HUES64 (cell line): ENCODE results near the gene COL5A1.

Experiments
- H3K27ac ChIP-seq: 2 replicates; pipeline ENCODE4 v1.7.0; 2013; ENCODE audit warnings: low read depth, low read length, inconsistent platforms
- H3K27me3 ChIP-seq: 2 replicates; pipeline ENCODE4 v1.6.1; 2013; ENCODE audit warnings: mild to moderate bottlenecking, low read length; ENCODE audit not compliant: insufficient read depth
- H3K36me3 ChIP-seq: 2 replicates; pipeline ENCODE4 v1.6.1; 2013; ENCODE audit warnings: mild to moderate bottlenecking, low read length; ENCODE audit not compliant: insufficient read depth
- H3K4me1 ChIP-seq: 2 replicates; pipeline ENCODE4 v1.6.1; 2013; ENCODE audit warnings: mild to moderate bottlenecking, low read length, moderate library complexity; ENCODE audit not compliant: insufficient read depth
- H3K4me3 ChIP-seq: 2 replicates; pipeline ENCODE4 v1.5.1; 2013; ENCODE audit warnings: mild to moderate bottlenecking, low read length, moderate library complexity
- H3K9ac ChIP-seq: 2 replicates; pipeline ENCODE4 v1.6.1; 2013; ENCODE audit warnings: mild to moderate bottlenecking, low read depth, low read length
- H3K9me3 ChIP-seq: 2 replicates; pipeline ENCODE4 v1.6.1; 2013; ENCODE audit warnings: low read depth, low read length; ENCODE audit not compliant: insufficient read depth
- WGBS: fragments of 150-250, 120-280 bp; methylation state at CpG from one replicate; pipeline ENCODE4 v1.1.7; 2013; ENCODE audit warnings: missing lambda C conversion rate; 5-methylcytosine and 5-hydroxymethylcytosine counted together

The COL5A1 gene

DNA sequence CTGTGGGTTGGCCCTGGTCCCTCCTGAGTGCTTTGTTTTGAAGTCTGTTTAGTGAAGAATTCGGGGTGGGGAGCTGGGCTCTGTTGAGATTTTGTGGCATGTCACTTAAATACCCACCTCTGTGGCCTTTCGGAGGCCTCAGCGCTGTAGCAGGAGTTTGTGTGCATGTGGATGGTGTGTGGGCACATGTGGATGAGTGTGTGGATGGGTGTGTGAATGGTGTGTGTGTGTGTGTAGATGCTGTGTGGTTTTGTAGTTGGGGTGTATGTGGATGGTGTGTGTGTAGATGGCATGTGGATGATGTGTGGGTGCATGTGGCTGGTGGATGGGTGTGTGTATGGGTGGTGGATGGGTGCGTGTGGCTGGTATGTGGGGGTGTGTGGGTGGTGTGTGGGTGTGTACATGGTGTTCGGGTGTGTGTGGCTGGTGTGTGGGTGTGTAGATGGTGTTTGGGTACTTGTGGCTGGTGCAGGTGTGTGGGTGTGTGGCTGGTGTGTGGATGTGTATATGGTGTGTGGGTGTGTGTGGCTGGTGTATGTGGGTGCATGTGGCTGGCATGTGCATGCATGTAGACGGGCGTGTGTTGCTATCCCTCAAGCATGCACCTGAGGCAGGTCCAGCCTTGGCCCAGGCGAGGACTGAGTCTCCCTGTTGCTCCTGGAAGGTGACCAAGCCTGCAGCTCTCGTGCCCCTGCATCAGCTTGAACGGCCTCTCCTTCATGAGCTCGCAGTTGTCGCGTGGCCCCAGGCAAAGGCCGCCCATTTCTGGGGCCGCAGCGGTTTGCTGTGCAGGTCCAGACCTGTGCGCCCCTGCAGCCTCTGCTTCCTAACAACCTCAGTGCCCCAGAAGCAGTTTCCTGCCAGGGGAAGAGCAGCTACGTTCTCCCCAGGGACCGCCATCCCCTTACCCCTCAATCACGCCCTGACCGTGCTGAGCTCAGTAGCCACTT lies 185.0 kb downstream of the COL5A1 start:
- Histone ChIP-seq H3K27me3 (no peaks in the 10 kb centered on the region), H3K27ac (no peak overlapping the region), H3K36me3 (peaks cover 8% of the 10 kb centered on the region; the same call in 1 of the 2 replicates), H3K4me3 (no peak overlapping the region), H3K4me1 (no peaks in the 10 kb centered on the region), H3K9me3 (no peaks in the 10 kb centered on the region), H3K9ac (no peak overlapping the region)
- 92% methylated on average over 21 of the region's 21 CpGs for WGBS

DNA sequence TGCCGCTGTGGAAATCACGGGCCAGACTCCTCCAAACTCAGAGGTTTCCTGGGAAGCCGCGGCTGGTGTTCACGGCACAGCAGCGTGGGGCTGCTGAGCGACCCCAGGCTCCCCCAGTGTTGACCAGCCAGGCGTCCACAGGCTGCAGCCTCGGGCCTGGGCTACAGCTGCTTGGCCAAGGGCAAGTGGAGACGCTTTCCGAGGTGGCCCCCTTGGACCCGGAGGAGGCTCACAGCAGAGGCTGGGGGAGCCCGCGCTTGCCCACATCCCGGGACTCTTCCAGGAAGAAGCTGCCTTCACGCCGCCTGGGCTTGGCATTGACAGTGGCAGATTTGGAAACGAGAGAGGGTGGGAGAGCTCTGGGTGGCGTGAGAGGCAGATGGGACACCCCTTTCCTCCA lies 186.0 kb downstream of the COL5A1 start:
- no peak overlapping the region for H3K27ac ChIP-seq
- no peaks in the 10 kb centered on the region for H3K4me1 ChIP-seq
- peaks cover 8% of the 10 kb centered on the region; the same call in 1 of the 2 replicates for H3K36me3 ChIP-seq
- H3K9me3 ChIP-seq: no peaks in the 10 kb centered on the region
- H3K27me3 ChIP-seq: no peaks in the 10 kb centered on the region
- WGBS: 94% methylated on average over 19 of the region's 19 CpGs
- H3K9ac ChIP-seq: no peak overlapping the region
- H3K4me3 ChIP-seq: no peak overlapping the region

DNA sequence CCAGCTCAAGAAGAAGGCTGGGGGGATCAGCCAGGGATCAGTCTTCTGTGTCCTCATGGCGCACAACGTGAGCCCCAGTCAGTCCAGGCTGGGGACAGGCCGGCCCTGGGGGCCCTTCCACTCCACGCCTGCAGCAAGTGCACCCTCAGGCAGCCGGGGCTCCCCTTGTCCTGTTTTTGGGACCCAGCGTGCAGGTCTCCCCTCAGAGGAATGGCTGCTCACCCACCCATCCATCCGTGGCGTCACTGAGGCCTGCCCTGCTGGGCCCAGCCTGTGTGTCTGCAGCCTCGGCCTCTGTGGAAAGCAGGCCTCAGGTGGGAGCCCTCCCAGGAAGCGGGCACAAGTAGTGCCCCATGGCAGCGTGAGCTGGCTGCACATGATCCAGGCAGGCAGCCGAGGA lies 186.4 kb downstream of the COL5A1 start:
- H3K4me3 ChIP-seq: no peak overlapping the region
- H3K27ac ChIP-seq: no peak overlapping the region
- H3K27me3 ChIP-seq: no peaks in the 10 kb centered on the region
- H3K4me1 ChIP-seq: no peaks in the 10 kb centered on the region
- peaks cover 8% of the 10 kb centered on the region; the same call in 1 of the 2 replicates for H3K36me3 ChIP-seq
- 90% methylated on average over 12 of the region's 12 CpGs for WGBS
- H3K9ac ChIP-seq: no peak overlapping the region
- no peaks in the 10 kb centered on the region for H3K9me3 ChIP-seq

DNA sequence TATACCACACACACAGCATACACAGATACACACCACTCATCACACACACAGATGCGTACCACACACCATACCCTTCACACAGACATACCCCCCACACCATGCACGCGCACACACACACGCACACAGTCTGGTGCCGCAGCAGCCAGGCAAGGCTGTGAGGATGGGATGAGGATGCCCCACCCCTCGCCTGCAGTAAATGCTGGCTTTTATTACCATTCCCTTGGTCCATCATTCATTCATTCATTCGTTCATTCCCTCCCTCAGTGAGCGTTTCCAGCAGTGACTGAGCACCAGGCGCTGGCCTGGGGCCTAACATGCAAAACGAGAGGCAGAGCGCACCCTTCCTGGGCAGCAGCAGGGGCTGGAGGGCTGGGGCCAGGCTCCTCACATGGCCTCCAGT lies 187.3 kb downstream of the COL5A1 start:
- WGBS: 88% methylated on average over 11 of the region's 11 CpGs
- peaks cover 4% of the 10 kb centered on the region; the same call in 1 of the 2 replicates for H3K36me3 ChIP-seq
- H3K27me3 ChIP-seq: no peaks in the 10 kb centered on the region
- H3K9ac ChIP-seq: no peak overlapping the region
- no peaks in the 10 kb centered on the region for H3K9me3 ChIP-seq
- no peak overlapping the region for H3K4me3 ChIP-seq
- no peak overlapping the region for H3K27ac ChIP-seq
- H3K4me1 ChIP-seq: no peaks in the 10 kb centered on the region

DNA sequence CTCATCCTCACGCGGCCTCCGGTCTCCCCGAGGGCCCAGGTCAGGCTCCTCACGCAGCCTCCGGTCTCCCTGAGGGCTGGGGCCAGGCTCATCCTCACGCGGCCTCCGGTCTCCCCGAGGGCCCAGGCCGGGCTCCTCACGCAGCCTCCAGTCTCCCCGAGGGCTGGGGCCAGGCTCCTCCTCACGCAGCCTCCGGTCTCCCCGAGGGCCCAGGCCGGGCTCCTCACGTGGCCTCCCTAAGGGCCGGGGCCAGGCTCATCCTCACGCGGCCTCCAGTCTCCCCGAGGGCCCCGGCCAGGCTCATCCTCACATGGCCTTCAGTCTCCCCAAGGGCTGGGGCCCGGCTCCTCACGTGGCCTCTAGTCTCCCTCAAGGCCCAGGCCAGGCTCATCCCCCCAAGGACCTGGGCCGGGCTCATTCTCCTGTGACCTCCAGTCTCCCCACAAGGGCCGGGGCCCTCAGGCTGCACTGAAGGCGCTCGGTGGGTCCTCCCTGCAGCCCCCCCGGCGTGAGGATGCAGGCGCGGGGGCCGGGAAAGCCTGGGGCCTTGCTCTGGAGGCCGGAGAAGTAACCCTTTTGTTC lies 187.8 kb downstream of the COL5A1 start:
- H3K9ac ChIP-seq: no peak overlapping the region
- no peaks in the 10 kb centered on the region for H3K4me1 ChIP-seq
- no peaks in the 10 kb centered on the region for H3K9me3 ChIP-seq
- 90% methylated on average over 35 of the region's 35 CpGs for WGBS
- no peak overlapping the region for H3K4me3 ChIP-seq
- no peak overlapping the region for H3K27ac ChIP-seq
- no peaks in the 10 kb centered on the region for H3K27me3 ChIP-seq
- peaks cover 4% of the 10 kb centered on the region; the same call in 1 of the 2 replicates for H3K36me3 ChIP-seq

DNA sequence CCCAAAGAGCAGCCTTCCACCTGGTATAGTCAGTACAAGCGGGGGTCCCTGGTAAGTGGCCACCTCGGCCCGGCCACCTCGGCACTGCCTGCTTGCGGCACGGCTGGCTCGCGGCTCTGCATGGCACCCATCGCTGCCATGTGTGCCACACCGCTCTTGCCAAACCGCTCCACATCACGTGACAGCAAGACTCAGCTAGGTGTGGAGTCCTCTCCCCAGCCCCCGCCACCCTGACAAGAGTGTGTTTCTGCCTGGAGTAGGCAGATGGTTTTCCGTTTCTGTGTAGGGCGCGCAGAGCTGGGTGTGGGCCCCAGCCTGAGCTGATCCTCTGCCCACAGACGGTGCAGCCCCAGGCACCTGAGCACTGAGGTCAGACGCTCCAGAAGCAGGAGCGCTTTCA lies 188.5 kb downstream of the COL5A1 start:
- peaks cover 2% of the 10 kb centered on the region; the same call in 1 of the 2 replicates for H3K36me3 ChIP-seq
- no peak overlapping the region for H3K27ac ChIP-seq
- 96% methylated on average over 19 of the region's 19 CpGs for WGBS
- no peaks in the 10 kb centered on the region for H3K4me1 ChIP-seq
- H3K4me3 ChIP-seq: no peak overlapping the region
- no peaks in the 10 kb centered on the region for H3K27me3 ChIP-seq
- H3K9me3 ChIP-seq: no peaks in the 10 kb centered on the region
- H3K9ac ChIP-seq: no peak overlapping the region

DNA sequence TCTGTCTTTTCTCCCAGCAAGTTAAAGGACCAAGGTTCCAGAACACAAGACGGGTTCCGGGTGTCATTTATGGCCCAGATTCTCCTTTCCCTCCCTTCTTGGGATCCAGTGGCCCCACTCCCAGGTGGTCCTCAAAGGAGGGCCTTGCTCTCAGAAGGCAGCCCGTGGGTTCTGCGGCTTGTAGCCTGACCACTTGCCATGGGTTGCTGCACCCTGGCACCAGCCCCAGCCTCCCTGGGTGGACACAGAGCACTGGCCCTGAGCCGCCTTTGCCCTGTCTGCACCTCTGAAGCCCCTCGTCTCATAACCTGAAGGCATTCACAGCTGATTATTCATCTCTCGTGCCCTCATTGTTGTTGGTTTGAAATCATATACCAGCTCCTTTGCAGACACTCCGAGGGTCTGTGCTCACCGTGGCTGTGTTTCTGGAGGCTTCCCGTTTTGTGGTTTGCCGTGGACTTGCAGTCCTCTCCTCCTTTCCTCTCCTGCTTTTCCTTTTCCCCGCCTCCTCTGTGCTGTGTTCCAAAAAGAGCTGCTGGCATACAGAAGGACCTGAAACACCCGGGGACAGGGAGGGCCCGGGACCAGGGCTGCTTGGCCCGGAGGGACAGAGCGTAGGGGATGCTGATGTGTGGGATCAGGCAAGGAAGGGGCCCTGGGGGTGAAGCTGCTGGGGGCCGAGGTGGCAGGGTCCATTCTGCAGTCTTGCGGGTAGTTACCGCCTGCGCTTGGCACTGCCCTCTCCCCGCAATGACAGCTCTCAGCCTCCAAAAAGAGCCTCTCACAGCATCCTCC lies 189.5 kb downstream of the COL5A1 start:
- Histone ChIP-seq H3K27me3 (no peaks in the 10 kb centered on the region), H3K36me3 (no peaks in the 10 kb centered on the region), H3K4me3 (no peak overlapping the region), H3K4me1 (no peaks in the 10 kb centered on the region), H3K9me3 (no peaks in the 10 kb centered on the region), H3K9ac (no peak overlapping the region), H3K27ac (no peak overlapping the region)
- WGBS: 93% methylated on average over 21 of the region's 21 CpGs

DNA sequence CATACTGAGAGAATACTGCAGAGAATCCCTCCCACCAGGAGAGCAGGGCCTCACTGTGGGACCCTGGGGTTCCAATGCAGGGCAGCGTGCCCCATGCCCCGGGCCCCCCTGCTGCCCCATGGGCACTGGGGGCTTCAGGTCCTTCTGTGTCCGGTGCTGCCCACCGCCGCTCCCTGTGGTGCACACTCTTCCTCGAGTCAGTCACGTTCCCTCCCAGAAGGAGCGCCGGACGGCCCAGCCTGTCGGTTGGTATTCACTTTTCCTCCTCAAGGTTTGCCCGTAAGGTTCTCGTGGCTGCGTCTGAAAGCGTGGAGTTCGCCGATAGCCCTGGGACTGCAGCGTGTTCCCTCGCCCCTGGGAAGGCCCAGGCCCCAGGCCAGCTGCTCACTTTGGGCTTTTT lies 190.9 kb downstream of the COL5A1 start:
- Histone ChIP-seq H3K9ac (no peak overlapping the region), H3K27ac (no peak overlapping the region), H3K27me3 (no peaks in the 10 kb centered on the region), H3K4me1 (no peaks in the 10 kb centered on the region), H3K36me3 (no peaks in the 10 kb centered on the region), H3K4me3 (no peak overlapping the region), H3K9me3 (no peaks in the 10 kb centered on the region)
- 94% methylated on average over 19 of the region's 19 CpGs for WGBS

DNA sequence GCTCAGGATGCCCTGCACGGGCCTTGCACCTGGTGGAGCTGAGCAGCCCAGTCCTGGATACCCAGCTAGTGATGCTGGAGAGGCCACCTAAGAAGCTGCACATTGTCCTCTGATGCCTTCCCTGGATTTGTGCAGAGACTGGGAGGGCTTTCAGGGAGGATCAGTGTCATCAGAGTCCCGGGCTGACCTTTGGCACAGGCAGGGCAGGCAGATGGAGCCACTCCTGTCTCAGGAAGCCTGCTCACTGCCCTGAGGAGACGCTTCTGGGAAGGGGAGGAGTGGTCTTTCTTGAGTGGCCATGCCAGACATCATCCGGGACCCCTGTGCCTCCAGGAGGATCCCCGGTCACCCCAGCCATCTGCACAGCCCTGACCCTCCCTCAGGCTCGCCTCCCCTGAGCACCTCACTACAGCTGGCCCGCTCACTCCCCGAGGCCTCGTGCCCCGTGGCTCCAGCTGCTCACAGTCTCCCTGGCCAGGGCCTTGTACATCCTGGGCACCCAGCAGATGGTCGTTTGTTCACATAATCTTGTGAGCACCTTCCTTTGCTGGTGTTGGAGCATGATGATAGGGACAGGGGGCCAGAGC lies 191.8 kb downstream of the COL5A1 start:
- Histone ChIP-seq H3K9me3 (no peaks in the 10 kb centered on the region), H3K27ac (no peak overlapping the region), H3K9ac (no peak overlapping the region), H3K4me1 (no peaks in the 10 kb centered on the region), H3K4me3 (no peak overlapping the region), H3K36me3 (no peaks in the 10 kb centered on the region), H3K27me3 (no peaks in the 10 kb centered on the region)
- WGBS: 94% methylated on average over 11 of the region's 11 CpGs

DNA sequence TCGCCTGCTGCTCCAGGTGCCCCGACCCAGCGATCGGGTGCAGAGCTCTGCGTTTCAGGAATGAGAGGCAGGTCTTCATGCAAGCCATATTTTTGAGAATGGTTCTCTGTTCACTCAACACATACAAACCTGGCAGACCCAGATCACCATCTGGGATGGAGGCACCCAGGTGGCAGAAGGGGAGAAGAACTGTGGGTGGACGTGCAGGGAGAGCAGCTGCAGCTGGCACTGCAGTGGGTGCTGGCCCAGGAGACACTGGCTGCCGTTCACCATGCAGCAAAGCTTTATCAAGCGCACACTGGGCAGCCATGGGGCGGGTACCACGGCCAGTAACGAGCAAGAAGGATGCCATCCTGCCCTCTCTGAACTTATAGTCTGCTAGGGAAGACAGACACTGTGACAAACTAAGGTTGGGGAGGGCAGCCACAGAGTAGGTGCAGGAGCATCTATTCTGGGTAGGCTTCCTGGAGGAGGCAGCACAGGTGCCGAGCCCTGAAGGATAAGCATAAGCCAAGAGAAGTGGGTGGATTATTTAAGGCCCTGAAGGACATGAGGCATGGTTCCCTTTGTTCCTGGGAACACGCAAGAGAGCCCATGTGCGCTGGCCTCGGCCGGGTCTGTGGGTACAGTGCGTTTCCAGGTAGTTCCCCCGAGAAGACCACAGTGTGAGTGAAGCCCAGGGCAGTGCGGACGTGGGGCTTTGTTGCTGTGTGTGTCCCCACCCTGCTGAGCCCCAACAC lies 192.8 kb downstream of the COL5A1 start:
- H3K9ac ChIP-seq: no peak overlapping the region
- H3K9me3 ChIP-seq: no peaks in the 10 kb centered on the region
- H3K27ac ChIP-seq: no peak overlapping the region
- no peaks in the 10 kb centered on the region for H3K36me3 ChIP-seq
- 96% methylated on average over 20 of the region's 20 CpGs for WGBS
- H3K4me3 ChIP-seq: no peak overlapping the region
- no peaks in the 10 kb centered on the region for H3K4me1 ChIP-seq
- no peaks in the 10 kb centered on the region for H3K27me3 ChIP-seq
